Muscle of leg (tissue), 16 donors: ENCODE data around the gene RUNX1. TPM values are rescaled to one million over a fixed set of nuclear protein-coding genes. Genes with fewer than 3 reads are reported as not detected.

Experiments
- DNase-seq: peaks from one replicate; pipeline ENCODE4 v3.0.0; 2013
- H3K27ac ChIP-seq: one replicate; pipeline ENCODE4 v1.5.1; 2013; ENCODE audit warnings: mild to moderate bottlenecking, low read length, control low read depth
- H3K27me3 ChIP-seq: one replicate; pipeline ENCODE4 v1.6.1; 2013; ENCODE audit warnings: low read length; ENCODE audit not compliant: control insufficient read depth, insufficient read depth
- H3K36me3 ChIP-seq: one replicate; pipeline ENCODE4 v1.6.1; 2013; ENCODE audit warnings: low read length; ENCODE audit not compliant: control insufficient read depth, insufficient read depth
- H3K4me1 ChIP-seq: one replicate; pipeline ENCODE4 v1.6.1; 2013; ENCODE audit warnings: low read length; ENCODE audit not compliant: control insufficient read depth, insufficient read depth
- H3K4me3 ChIP-seq: one replicate; pipeline ENCODE4 v1.5.1; 2013; ENCODE audit warnings: low read length, control low read depth
- H3K9me3 ChIP-seq: replicated peaks from 2 replicates; pipeline ENCODE4 v1.6.1; 2013; ENCODE audit warnings: low read depth, low read length; ENCODE audit not compliant: control insufficient read depth
- WGBS: methylation state at CpG from one replicate; pipeline ENCODE4 v1.1.5; 2013; ENCODE audit warnings: missing lambda C conversion rate; ENCODE audit not compliant: insufficient coverage; 5-methylcytosine and 5-hydroxymethylcytosine counted together
- long read RNA-seq, 11 donors: transcript quantifications; one replicate each; lab custom pipeline, GENCODE V29; 2026
- polyA plus RNA-seq, 8 donors: library from polyadenylated mRNA; unstranded; fragments of 120-200 nt; gene quantifications; one replicate each; pipeline versions ENCODE4 v1.2.1 to v1.2.3, GENCODE V29; 2013; ENCODE audit warnings: inconsistent platforms in 1 of 8, low replicate concordance in 1 of 8; ENCODE audit not compliant: insufficient read length in 8 of 8, insufficient read depth in 1 of 8
- total RNA-seq: library from RNA; stranded (reverse); fragments of 120-200 nt; gene quantifications from one replicate; pipeline ENCODE4 v1.2.4, GENCODE V29; 2013

RUNX1 gene
- total RNA-seq (3.9 TPM), polyA plus RNA-seq (1 to 10 TPM; 3.6 to 8.8 (median 5.1) TPM)
- long read RNA-seq, donor 1 = 0 reads
- long read RNA-seq, donor 2 = 0 reads
- long read RNA-seq, donor 3, full-length matches to known transcripts = 2 of 2 reads
- long read RNA-seq, donor 3, partial matches to known transcripts = 0 of 2 reads
- long read RNA-seq, donor 3, other reads (novel, unspliced or antisense) = 0 of 2 reads
- long read RNA-seq, donor 4, full-length matches to known transcripts = 1 of 1 reads
- long read RNA-seq, donor 4, partial matches to known transcripts = 0 of 1 reads
- long read RNA-seq, donor 4, other reads (novel, unspliced or antisense) = 0 of 1 reads
- long read RNA-seq, donor 5 = 0 reads
- long read RNA-seq, donor 6, partial matches to known transcripts = 0 of 1 reads
- long read RNA-seq, donor 6, other reads (novel, unspliced or antisense) = 0 of 1 reads
- long read RNA-seq, donor 7 = 0 reads
- long read RNA-seq, donor 8 = 0 reads
- long read RNA-seq, donor 9 = 0 reads
- long read RNA-seq, donor 10, full-length matches to known transcripts = 1 of 1 reads
- long read RNA-seq, donor 10, partial matches to known transcripts = 0 of 1 reads
- long read RNA-seq, donor 10, other reads (novel, unspliced or antisense) = 0 of 1 reads
- long read RNA-seq, donor 11 = 0 reads

- peak; percentile 66 for DNase-seq
- Histone ChIP-seq H3K9me3 (no peaks in the 10 kb centered on the region), H3K36me3 (no peaks in the 10 kb centered on the region), H3K4me1 (peaks cover 59% of the 10 kb centered on the region), H3K27ac (peak within 1 kb of the TSS; percentile 69), H3K4me3 (peak within 1 kb of the TSS; percentile 26), H3K27me3 (peaks cover 6% of the 10 kb centered on the region)
- WGBS = 82% methylated on average over 5 of the region's 14 CpGs
Observed at GRCh38 chr21:35048706-35049617, at the start of gene RUNX1. Gene RUNX1, minus strand, starts transcription at chr21:35049302.

GRCh38 chr21:35097525-35097924, 48.4 kb upstream of the RUNX1 start:
- no CpG with 5 or more reads among the region's 4 CpGs for WGBS
- peaks cover 3% of the 10 kb centered on the region for H3K4me1 ChIP-seq

DNA sequence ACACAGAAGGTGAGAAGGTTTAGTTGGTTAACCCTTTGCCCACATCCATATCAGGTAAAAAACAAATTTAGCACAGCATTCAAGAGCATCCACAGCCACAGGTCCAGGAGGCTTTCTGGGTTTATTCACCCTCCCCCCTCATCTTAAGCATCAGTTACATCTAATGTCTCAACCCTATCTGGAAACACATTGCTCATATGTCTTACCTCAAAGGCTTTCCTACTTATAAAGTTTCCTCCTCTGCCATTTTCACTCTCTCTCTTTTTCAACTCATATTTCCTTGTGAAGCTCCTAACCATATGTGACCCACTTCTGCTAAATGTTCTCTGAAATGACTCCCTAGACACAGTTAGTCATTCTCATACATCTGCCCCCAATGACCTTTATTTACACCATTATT, 47.9 kb upstream of the RUNX1 start:
- Histone ChIP-seq H3K36me3 (no peaks in the 10 kb centered on the region), H3K27ac (no peak overlapping the region), H3K9me3 (no peaks in the 10 kb centered on the region), H3K4me1 (peaks cover 3% of the 10 kb centered on the region), H3K27me3 (no peaks in the 10 kb centered on the region), H3K4me3 (no peak overlapping the region)
- no peak for DNase-seq

More at GRCh38 chr21:35097525-35097924, 48.4 kb upstream of the RUNX1 start:
- no peak overlapping the region for H3K27ac ChIP-seq
- H3K27me3 ChIP-seq = no peaks in the 10 kb centered on the region
- DNase-seq = no peak
- H3K36me3 ChIP-seq = no peaks in the 10 kb centered on the region
- H3K9me3 ChIP-seq = no peaks in the 10 kb centered on the region
- H3K4me3 ChIP-seq = no peak overlapping the region

- Histone ChIP-seq H3K4me1 (peaks cover 3% of the 10 kb centered on the region), H3K9me3 (no peaks in the 10 kb centered on the region), H3K4me3 (no peak overlapping the region), H3K27me3 (no peaks in the 10 kb centered on the region), H3K36me3 (no peaks in the 10 kb centered on the region), H3K27ac (no peak overlapping the region)
- 94% methylated on average over 2 of the region's 2 CpGs for WGBS
- no peak for DNase-seq
Observed at GRCh38 chr21:35095859-35096291, 46.8 kb upstream of the RUNX1 start.

GRCh38 chr21:35093514-35093913, 44.4 kb upstream of the RUNX1 start:
- Histone ChIP-seq H3K9me3 (no peaks in the 10 kb centered on the region), H3K4me1 (no peaks in the 10 kb centered on the region), H3K27ac (no peak overlapping the region), H3K36me3 (no peaks in the 10 kb centered on the region), H3K4me3 (no peak overlapping the region), H3K27me3 (no peaks in the 10 kb centered on the region)
- DNase-seq = no peak
- WGBS = 92% methylated on average over 2 of the region's 5 CpGs

DNA sequence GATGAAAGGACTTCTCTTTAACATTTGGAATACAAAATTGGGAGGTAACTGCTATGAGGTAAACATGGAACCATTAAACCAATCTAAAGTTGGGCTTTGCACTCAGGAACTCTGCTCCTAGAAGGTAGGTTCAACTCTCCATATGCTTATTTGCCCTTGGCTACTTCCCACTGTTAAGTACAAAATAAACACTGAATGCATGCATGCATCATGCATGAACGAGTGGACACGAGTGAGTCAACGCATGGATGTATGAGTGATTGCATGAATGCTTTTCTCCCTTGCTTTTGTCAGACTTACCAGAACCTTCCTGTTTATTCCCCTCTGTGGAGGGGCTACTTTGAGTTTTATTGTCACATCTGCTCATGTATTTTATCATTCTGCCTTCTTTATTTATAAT, 42.4 kb upstream of the RUNX1 start:
- no peak overlapping the region for H3K4me3 ChIP-seq
- H3K27ac ChIP-seq = no peak overlapping the region
- H3K9me3 ChIP-seq = no peaks in the 10 kb centered on the region
- no peaks in the 10 kb centered on the region for H3K36me3 ChIP-seq
- DNase-seq = no peak
- H3K4me1 ChIP-seq = peaks cover under 1% of the 10 kb centered on the region
- H3K27me3 ChIP-seq = no peaks in the 10 kb centered on the region
- WGBS = no CpG with 5 or more reads among the region's 3 CpGs

- H3K9me3 ChIP-seq = no peaks in the 10 kb centered on the region
- WGBS = 83% methylated on average over 1 of the region's 4 CpGs
- no peaks in the 10 kb centered on the region for H3K27me3 ChIP-seq
- H3K36me3 ChIP-seq = no peaks in the 10 kb centered on the region
- H3K4me3 ChIP-seq = no peak overlapping the region
- H3K27ac ChIP-seq = no peak overlapping the region
- H3K4me1 ChIP-seq = peaks cover 4% of the 10 kb centered on the region
- DNase-seq = no peak
Observed at GRCh38 chr21:35090403-35090802, 41.3 kb upstream of the RUNX1 start.

GRCh38 chr21:35088319-35088771, 39.2 kb upstream of the RUNX1 start:
- no peak overlapping the region for H3K27ac ChIP-seq
- H3K4me3 ChIP-seq = no peak overlapping the region
- H3K36me3 ChIP-seq = no peaks in the 10 kb centered on the region
- no peak for DNase-seq
- H3K27me3 ChIP-seq = no peaks in the 10 kb centered on the region
- no CpG with 5 or more reads among the region's 2 CpGs for WGBS
- H3K4me1 ChIP-seq = peaks cover 4% of the 10 kb centered on the region
- H3K9me3 ChIP-seq = no peaks in the 10 kb centered on the region

DNA sequence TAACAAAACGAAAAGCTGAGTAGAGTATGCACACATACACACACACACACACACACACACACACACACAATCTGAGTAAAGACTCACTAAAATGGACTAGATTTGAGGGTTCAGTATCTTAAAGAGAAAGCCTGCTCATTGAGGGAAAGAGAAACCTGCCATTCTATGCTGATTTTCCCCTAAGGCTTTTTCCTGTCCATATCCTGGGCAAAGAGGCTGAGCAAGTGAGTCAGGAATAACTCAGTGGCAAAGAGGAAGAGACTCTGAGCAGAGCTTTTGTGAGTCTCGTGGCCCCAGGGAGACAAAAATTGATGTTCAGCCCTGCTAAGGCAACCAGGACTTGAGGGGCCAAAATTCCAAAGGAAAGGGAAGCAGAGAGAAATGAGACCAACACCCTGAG, 37.3 kb upstream of the RUNX1 start:
- WGBS = 9% methylated on average over 1 of the region's 2 CpGs
- H3K36me3 ChIP-seq = no peaks in the 10 kb centered on the region
- peaks cover 4% of the 10 kb centered on the region for H3K4me1 ChIP-seq
- H3K27me3 ChIP-seq = no peaks in the 10 kb centered on the region
- no peak overlapping the region for H3K4me3 ChIP-seq
- H3K27ac ChIP-seq = no peak overlapping the region
- no peaks in the 10 kb centered on the region for H3K9me3 ChIP-seq
- DNase-seq = peak; percentile 48

DNA sequence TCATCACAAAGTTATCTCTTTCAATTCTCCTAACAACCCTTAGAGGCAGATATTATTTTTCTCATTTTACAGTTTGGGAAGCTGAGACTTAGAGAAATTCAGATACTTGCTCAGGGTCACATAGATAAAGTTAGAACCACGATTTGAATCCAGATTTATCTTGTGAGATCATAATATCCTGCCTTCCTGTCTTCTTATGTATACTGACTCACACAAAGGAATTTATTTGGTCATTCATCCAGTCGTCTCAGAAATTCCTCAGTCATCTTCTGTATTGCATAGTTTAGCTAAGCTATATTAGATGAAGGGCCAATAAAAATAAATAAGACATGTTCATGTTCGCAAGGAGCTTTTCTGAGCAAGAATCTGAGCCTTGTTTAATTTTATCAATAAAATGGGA, 35.8 kb upstream of the RUNX1 start:
- H3K27ac ChIP-seq = no peak overlapping the region
- H3K36me3 ChIP-seq = no peaks in the 10 kb centered on the region
- H3K9me3 ChIP-seq = no peaks in the 10 kb centered on the region
- DNase-seq = no peak
- H3K4me3 ChIP-seq = no peak overlapping the region
- peaks cover 4% of the 10 kb centered on the region for H3K4me1 ChIP-seq
- WGBS = no CpG with 5 or more reads among the region's 3 CpGs
- no peaks in the 10 kb centered on the region for H3K27me3 ChIP-seq
